ENCODE data around the gene BIN1. TPM values are rescaled to one million over a fixed set of nuclear protein-coding genes. Genes with fewer than 3 reads are reported as not detected.
"Not testable (repeated sequence)": the region's sequence is repeated elsewhere in the genome, so short reads cannot be mapped to it uniquely, and the experiment has no call there.

The BIN1 gene
- total RNA-seq, 1 experiment from 2014 or later = 34.1 TPM

DNA sequence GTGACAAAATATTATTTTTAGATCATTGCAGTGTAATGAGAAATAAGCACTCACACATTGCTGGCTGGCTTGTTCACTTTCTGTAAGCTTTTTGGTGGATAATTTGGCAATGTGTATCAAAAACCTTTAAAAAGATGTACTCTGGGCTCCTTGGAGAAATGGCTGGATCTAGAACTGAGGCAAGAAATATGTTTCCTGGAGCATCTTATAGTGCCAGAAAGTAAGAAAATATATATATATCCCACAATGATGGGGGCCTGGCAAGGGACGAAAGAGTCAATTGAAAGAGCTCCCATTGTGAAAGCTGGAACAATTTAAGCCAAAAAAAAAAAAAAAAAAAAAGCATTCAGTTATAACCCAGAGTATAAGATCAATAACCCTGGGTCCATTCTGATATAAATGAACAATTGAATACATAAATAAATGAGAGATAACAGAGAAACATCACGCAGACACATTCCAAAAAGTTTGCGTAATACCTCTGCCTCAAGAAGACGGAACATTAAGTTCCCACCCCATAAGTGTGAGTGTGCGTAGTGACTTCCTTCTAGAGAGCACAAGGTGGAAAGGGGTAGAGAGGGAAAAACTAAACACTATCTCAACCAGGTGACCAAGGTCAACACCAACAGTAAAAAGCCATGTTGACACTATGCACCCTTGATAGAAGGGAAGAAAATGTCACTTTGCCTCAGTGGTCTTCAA, 77.5 kb downstream of the BIN1 start:
- Histone ChIP-seq H3K9me3 (ENCODE audit: low read depth, low read length, poor library complexity, severe bottlenecking) (no peaks in the 10 kb centered on the region), H3K36me3 (ENCODE audit: insufficient read depth, low read length, poor library complexity, severe bottlenecking) (no peaks in the 10 kb centered on the region), H3K27ac (ENCODE audit: low read depth, low read length, poor library complexity, severe bottlenecking) (no peak overlapping the region), H3K27me3 (replicated peaks; ENCODE audit: insufficient read depth, low read depth, low read length, poor library complexity) (peaks cover 23% of the 10 kb centered on the region), H3K4me3 (ENCODE audit: low read depth, low read length, poor library complexity, severe bottlenecking) (no peak overlapping the region), H3K4me1 (ENCODE audit: insufficient read depth, low read length, poor library complexity, severe bottlenecking) (peaks cover 3% of the 10 kb centered on the region)
- BruUV-seq (replicated peaks) = no TSS peak
- intact Hi-C loops (cut with micrococcal nuclease; ENCODE audit: unreplicated experiment) = no loop called here
- no peak for DNase-seq (ENCODE audit: low spot score)
- CTCF ChIA-PET = no interaction called here
- POLR2A ChIA-PET (ENCODE audit: low non-redundant PET) = no interaction called here
- TF ChIP-seq CTCF (conservative IDR thresholded peaks at IDR 0.05; ENCODE audit: low read depth, low read length) (no peak), EZH2 (IDR thresholded peaks at IDR 0.05; ENCODE audit: borderline replicate concordance, low read depth, low read length, poor library complexity, severe bottlenecking) (no peak)

DNA sequence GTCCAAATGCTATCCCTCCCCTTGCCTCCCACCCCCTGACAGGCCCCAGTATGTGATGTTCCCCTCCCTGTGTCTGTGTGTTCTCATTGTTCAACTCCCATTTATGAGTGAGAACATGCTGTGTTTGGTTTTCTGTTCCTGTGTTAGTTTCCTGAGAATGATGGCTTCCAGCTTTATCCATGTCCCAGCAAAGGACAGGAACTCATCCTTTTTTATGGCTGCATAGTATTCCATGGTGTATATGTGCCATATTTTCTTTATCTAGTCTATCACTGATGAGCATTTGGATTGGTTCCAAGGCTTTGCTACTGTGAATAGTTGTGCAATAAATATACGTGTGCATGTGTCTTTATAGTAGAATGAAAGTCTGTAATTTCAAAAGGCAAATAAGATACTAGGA, 78.2 kb downstream of the BIN1 start:
- POLR2A ChIA-PET (ENCODE audit: low non-redundant PET); CTCF ChIA-PET; BruUV-seq (replicated peaks); H3K36me3 ChIP-seq (ENCODE audit: insufficient read depth, low read length, poor library complexity, severe bottlenecking); H3K27ac ChIP-seq (ENCODE audit: low read depth, low read length, poor library complexity, severe bottlenecking); H3K4me3 ChIP-seq (ENCODE audit: low read depth, low read length, poor library complexity, severe bottlenecking); intact Hi-C loops (cut with micrococcal nuclease; ENCODE audit: unreplicated experiment); H3K4me1 ChIP-seq (ENCODE audit: insufficient read depth, low read length, poor library complexity, severe bottlenecking); H3K9me3 ChIP-seq (ENCODE audit: low read depth, low read length, poor library complexity, severe bottlenecking); DNase-seq (ENCODE audit: low spot score): not testable (repeated sequence)
- H3K27me3 ChIP-seq (replicated peaks; ENCODE audit: insufficient read depth, low read depth, low read length, poor library complexity) = peaks cover 30% of the 10 kb centered on the region

- peaks cover 38% of the 10 kb centered on the region for H3K27me3 ChIP-seq (replicated peaks; ENCODE audit: insufficient read depth, low read depth, low read length, poor library complexity)
- DNase-seq (ENCODE audit: low spot score) = no peak
- H3K36me3 ChIP-seq (ENCODE audit: insufficient read depth, low read length, poor library complexity, severe bottlenecking) = no peaks in the 10 kb centered on the region
- ChIA-PET POLR2A (ENCODE audit: low non-redundant PET) (no interaction called here), CTCF (no interaction called here)
- intact Hi-C loops (cut with micrococcal nuclease; ENCODE audit: unreplicated experiment) = no loop called here
- H3K27ac ChIP-seq (ENCODE audit: low read depth, low read length, poor library complexity, severe bottlenecking) = no peak overlapping the region
- H3K4me3 ChIP-seq (ENCODE audit: low read depth, low read length, poor library complexity, severe bottlenecking) = no peak overlapping the region
- BruUV-seq (replicated peaks) = no TSS peak
- H3K4me1 ChIP-seq (ENCODE audit: insufficient read depth, low read length, poor library complexity, severe bottlenecking) = peaks cover 3% of the 10 kb centered on the region
- H3K9me3 ChIP-seq (ENCODE audit: low read depth, low read length, poor library complexity, severe bottlenecking) = no peaks in the 10 kb centered on the region
- TF ChIP-seq CTCF (conservative IDR thresholded peaks at IDR 0.05; ENCODE audit: low read depth, low read length) = peak; percentile 43
- TF ChIP-seq EZH2 (IDR thresholded peaks at IDR 0.05; ENCODE audit: borderline replicate concordance, low read depth, low read length, poor library complexity, severe bottlenecking) = no peak
Measured at GRCh38 chr2:127027715-127028114, 79.2 kb downstream of the BIN1 start.

Data from A673 (cell line).